CD8-positive, alpha-beta memory T cell (primary cell): Measurements from ENCODE around the gene CENPB. TPM values are rescaled to one million over a fixed set of nuclear protein-coding genes. Genes with fewer than 3 reads are reported as not detected.

Experiments
- CTCF ChIA-PET: fragments of 350-600 bp; sonication (Branson Sonifier 250); formaldehyde crosslinking; loops from one replicate; lab custom pipeline; 2021; ENCODE audit warnings: antibody characterized with exemption; lab: Charles Lee
- POLR2A ChIA-PET: fragments of 350-600 bp; sonication (Branson Sonifier 250); formaldehyde crosslinking; loops from one replicate; lab custom pipeline; 2021; ENCODE audit warnings: antibody characterized with exemption; lab: Charles Lee
- DNase-seq, 5 donors: peaks; one replicate each; pipeline versions ENCODE4 v3.0.0 to v3.0.0-alpha.2; 2020 to 2022; ENCODE audit warnings: mixed read lengths in 1 of 5
- H3K27ac ChIP-seq: one replicate; pipeline ENCODE4 v1.7.0; 2013; ENCODE audit warnings: low read depth, mild to moderate bottlenecking, low read length, moderate library complexity
- H3K27me3 ChIP-seq: 2 replicates; pipeline ENCODE4 v1.7.0; 2013; ENCODE audit warnings: low read length, mild to moderate bottlenecking; ENCODE audit not compliant: insufficient read depth, poor library complexity, severe bottlenecking
- H3K36me3 ChIP-seq: 2 replicates; pipeline ENCODE4 v1.7.0; 2013; ENCODE audit warnings: mild to moderate bottlenecking, low read length, moderate library complexity; ENCODE audit not compliant: insufficient read depth
- H3K4me1 ChIP-seq: 2 replicates; pipeline ENCODE4 v1.7.0; 2013; ENCODE audit warnings: mild to moderate bottlenecking, low read length, moderate library complexity; ENCODE audit not compliant: insufficient read depth
- H3K4me3 ChIP-seq: 2 replicates; pipeline ENCODE4 v1.7.0; 2013; ENCODE audit warnings: mild to moderate bottlenecking, low read length
- H3K9me3 ChIP-seq: 2 replicates; pipeline ENCODE4 v1.7.0; 2013; ENCODE audit warnings: mild to moderate bottlenecking, low read length
- H3K27ac Mint-ChIP-seq, 8 donors: one replicate each; pipeline ENCODE4 v1.8.0; 2020 to 2021; ENCODE audit warnings: mixed read lengths in 8 of 8, mild to moderate bottlenecking in 6 of 8, inconsistent platforms in 3 of 8, moderate library complexity in 3 of 8
- H3K27me3 Mint-ChIP-seq, 2 donors: one replicate each; pipeline ENCODE4 v1.8.0; 2020 to 2021; ENCODE audit warnings: mixed read lengths in 2 of 2, mild to moderate bottlenecking in 1 of 2, moderate library complexity in 1 of 2
- H3K36me3 Mint-ChIP-seq, 3 donors: one replicate each; pipeline ENCODE4 v1.8.0; 2020 to 2021; ENCODE audit warnings: mixed read lengths in 3 of 3, inconsistent platforms in 1 of 3, mild to moderate bottlenecking in 1 of 3
- H3K4me1 Mint-ChIP-seq, 3 donors: one replicate each; pipeline ENCODE4 v1.8.0; 2020 to 2021; ENCODE audit warnings: mixed read lengths in 3 of 3, inconsistent platforms in 1 of 3, mild to moderate bottlenecking in 1 of 3
- H3K4me3 Mint-ChIP-seq, 7 donors: one replicate each; pipeline ENCODE4 v1.8.0; 2020 to 2021; ENCODE audit warnings: mixed read lengths in 7 of 7, mild to moderate bottlenecking in 6 of 7, moderate library complexity in 4 of 7, inconsistent platforms in 2 of 7
- H3K9me3 Mint-ChIP-seq, 5 donors: one replicate each; pipeline ENCODE4 v1.8.0; 2020 to 2022; ENCODE audit warnings: mixed read lengths in 5 of 5, mild to moderate bottlenecking in 3 of 5, moderate library complexity in 2 of 5, inconsistent platforms in 1 of 5
- polyA plus RNA-seq: library from polyadenylated mRNA; unstranded; fragments of 300-500 nt; fragmentation: Illumina TruSeq; gene quantifications from one replicate; pipeline ENCODE4 v1.2.3, GENCODE V29; 2021
- total RNA-seq, 2 experiments: library from RNA; stranded (reverse); gene quantifications; one replicate each; pipeline ENCODE4 v1.2.3, GENCODE V29; 2021

Gene CENPB
- total and polyA plus RNA-seq, 3 experiments from 2014 or later, result 1.7 to 69.9 (median 66.4) TPM

DNA sequence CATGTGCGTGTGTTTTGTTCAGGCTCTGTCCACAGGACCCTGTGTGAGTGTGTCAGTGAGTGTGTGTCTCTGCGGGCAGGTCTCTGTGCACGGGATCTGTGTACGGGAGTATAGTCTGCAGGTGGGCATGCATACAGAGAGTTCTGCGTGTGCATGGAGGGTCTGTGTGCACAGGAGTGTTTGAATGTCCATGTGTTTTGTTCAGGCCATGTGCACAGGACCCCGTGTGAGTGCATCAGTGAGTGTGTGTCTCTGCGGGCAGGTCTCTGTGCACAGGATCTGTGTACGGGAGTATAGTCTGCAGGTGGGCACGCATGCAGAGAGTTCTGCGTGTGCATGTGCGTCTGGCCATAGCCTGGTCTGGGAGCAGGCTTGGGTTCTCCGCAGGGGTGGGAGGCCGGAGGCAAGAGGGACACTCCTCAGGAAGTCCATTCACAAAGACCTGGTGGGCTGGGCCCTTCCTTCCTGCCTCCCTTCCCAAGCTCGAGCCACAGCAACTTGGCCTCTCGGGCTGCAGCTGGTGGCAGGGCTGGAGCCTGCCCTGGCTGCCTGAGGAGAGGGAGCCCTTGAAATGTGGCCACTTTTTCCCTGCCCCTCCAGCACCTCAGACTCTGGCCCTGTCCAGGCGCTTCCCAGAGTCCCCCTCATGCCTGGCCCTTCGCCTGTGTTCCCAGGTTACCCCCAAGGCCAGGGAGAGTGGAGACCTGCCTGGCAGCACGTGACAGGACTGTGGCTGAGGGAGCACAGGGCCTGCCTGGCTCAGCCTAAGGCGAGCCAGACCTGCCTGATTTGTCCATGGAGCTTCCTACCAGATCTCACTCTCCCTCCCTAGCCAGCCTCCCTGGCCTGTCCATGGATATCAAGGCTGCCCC, 47.2 kb downstream of the CENPB start:
- ChIA-PET CTCF (interaction anchor here (1.2 kb wide), 1 partner anchor 12 kb away, joined by 3 read pairs; no protein-coding TSS in a partner anchor), POLR2A (no interaction called here)
- H3K4me1 Mint-ChIP-seq, result peaks cover 2 to 3% (median 2%) of the 10 kb centered on the region in 3 donors

DNA sequence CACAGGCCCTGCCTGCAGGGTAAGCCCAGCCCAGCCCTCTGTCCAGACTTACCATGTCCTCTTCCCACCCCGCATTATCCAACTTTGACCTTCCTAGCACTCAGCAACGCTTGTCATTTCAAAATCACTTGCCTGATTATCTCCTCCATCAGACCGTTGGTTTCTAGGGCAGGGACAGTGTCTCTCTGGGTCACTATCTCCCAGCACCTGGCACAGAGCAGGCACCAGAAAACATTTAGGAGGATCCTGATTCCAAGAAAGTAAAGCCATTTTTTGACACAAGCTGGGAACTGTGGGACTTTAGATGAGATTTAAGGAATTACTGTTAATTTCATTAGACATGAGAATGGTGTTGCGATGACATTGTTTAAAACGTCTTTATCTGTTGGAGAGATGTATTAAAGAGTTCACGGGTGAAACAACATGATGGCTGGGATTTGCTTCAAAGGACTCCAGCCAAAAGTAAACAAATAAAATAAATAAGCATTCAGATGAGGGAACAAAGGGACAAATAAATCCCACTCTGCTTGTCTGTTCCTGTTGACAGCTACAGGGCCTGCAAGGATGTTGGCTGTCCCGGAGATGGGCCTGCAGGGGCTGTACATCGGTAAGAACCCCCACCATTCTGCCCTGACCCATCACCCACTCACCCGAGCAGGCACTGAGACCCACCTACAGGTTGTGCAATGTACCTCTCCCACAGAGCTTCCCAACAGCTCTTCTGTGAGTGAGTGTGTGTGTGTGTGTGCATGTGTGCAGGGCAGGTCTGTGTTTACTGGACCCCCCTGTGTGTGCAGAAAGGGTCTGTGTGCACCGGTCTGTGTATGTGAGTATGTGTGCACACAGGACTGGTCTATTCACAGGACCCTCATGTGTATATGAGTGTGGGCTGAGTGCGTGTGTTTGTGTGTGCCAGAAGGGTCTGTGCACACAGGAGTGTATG, 48.2 kb downstream of the CENPB start:
- Mint-ChIP-seq H3K36me3 (no peaks in the 10 kb centered on the region), H3K4me1 (no peaks in the 10 kb centered on the region), H3K4me3 (no peak overlapping the region), H3K9me3 (no peaks in the 10 kb centered on the region), H3K27me3 (peaks cover 8 to 14% of the 10 kb centered on the region in 2 donors), H3K27ac (no peak overlapping the region)
- Histone ChIP-seq H3K36me3 (no peaks in the 10 kb centered on the region), H3K27ac (no peak overlapping the region), H3K4me3 (no peak overlapping the region), H3K27me3 (no peaks in the 10 kb centered on the region), H3K4me1 (no peaks in the 10 kb centered on the region), H3K9me3 (no peaks in the 10 kb centered on the region)
- POLR2A ChIA-PET, result no interaction called here
- CTCF ChIA-PET, result no interaction called here
- no peak for DNase-seq

More for the DNA sequence above, 47.2 kb downstream of the CENPB start:
- no peaks in the 10 kb centered on the region for H3K27me3 ChIP-seq
- H3K36me3 ChIP-seq, result no peaks in the 10 kb centered on the region
- H3K27ac ChIP-seq, result no peak overlapping the region
- Mint-ChIP-seq H3K27ac (no peak overlapping the region), H3K4me3 (no peak overlapping the region), H3K27me3 (peaks cover 3 to 16% of the 10 kb centered on the region in 2 donors), H3K36me3 (no peaks in the 10 kb centered on the region), H3K9me3 (no peaks in the 10 kb centered on the region)
- H3K4me1 ChIP-seq, result no peaks in the 10 kb centered on the region
- no peak for DNase-seq
- H3K4me3 ChIP-seq, result no peak overlapping the region
- H3K9me3 ChIP-seq, result no peaks in the 10 kb centered on the region

DNA sequence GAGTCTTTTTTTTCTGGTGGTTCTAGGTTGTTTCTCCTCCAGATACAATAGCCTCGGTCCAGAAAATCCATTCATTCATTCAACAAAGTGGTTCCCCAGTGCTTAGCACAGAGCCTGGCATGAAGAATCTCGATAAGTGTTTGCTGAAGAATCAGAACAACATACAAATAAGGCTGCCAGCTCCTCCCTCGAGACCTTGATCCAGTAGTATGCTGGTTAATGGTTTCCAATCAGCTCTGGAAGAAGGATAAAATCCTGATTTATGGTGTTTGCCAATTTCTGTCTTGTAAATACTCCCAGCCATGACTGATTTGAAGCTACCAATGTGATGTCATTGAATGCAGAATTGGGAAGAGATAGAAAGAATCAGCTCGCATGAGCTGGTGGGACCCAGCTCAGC, 50.8 kb downstream of the CENPB start:
- Histone ChIP-seq H3K4me1 (no peaks in the 10 kb centered on the region), H3K27me3 (peaks cover 5% of the 10 kb centered on the region), H3K27ac (no peak overlapping the region), H3K36me3 (no peaks in the 10 kb centered on the region), H3K4me3 (no peak overlapping the region), H3K9me3 (no peaks in the 10 kb centered on the region)
- H3K9me3 Mint-ChIP-seq, result no peaks in the 10 kb centered on the region
- ChIA-PET POLR2A (no interaction called here), CTCF (interaction anchor here (1.3 kb wide), 1 partner anchor 12 kb away, joined by 3 read pairs; no protein-coding TSS in a partner anchor)
- H3K27me3 Mint-ChIP-seq, result peaks cover 24 to 28% of the 10 kb centered on the region in 2 donors
- H3K27ac Mint-ChIP-seq, result no peak overlapping the region
- no peak for DNase-seq
- no peak overlapping the region for H3K4me3 Mint-ChIP-seq
- H3K36me3 Mint-ChIP-seq, result no peaks in the 10 kb centered on the region
- H3K4me1 Mint-ChIP-seq, result peaks cover 0 to 10% (median 0%) of the 10 kb centered on the region in 3 donors

DNA sequence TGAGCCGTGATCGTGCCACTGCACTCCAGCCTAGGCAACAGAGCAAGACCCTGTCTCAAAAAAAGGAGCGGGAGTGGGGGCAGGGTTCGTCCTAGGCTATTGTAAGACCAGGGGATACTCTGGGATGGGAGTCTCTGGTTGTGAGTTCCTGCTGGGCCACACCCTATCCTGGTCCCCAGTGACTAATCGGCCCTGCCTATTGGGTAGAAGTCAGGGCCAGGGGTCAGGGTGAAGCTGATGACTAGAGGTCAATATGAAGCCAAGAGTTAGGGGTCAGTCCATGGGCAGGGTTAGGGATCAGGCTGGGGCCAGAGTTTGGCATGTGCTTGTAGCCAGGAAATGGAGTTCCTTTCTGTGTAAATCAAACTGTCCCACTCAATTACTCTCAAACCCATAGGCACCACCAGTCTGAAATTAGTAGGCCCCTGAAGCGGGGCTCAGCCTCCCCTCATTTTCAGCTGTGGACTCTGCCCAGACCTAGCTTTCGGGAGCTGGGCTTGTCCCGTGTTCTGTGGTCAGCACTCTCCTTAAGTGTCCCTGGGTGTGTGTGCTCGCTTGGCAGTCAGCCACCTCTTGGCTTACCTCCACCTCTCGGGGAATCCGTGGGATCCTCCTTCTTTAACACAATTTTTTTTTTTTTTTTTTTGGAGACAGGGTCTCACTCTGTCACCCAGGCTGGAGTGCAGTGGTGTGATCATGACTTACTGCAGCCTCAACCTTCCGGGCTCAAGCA, 52.3 kb downstream of the CENPB start:
- H3K4me1 Mint-ChIP-seq, result peaks cover 0 to 10% (median 0%) of the 10 kb centered on the region in 3 donors
- no peaks in the 10 kb centered on the region for H3K36me3 Mint-ChIP-seq
- Histone ChIP-seq H3K27ac (no peak overlapping the region), H3K9me3 (no peaks in the 10 kb centered on the region), H3K27me3 (peaks cover 5% of the 10 kb centered on the region), H3K36me3 (no peaks in the 10 kb centered on the region), H3K4me1 (no peaks in the 10 kb centered on the region), H3K4me3 (no peak overlapping the region)
- POLR2A ChIA-PET, result no interaction called here
- CTCF ChIA-PET, result no interaction called here
- peak in 1 of 5 donors; percentile 39 for DNase-seq
- H3K4me3 Mint-ChIP-seq, result no peak overlapping the region
- no peaks in the 10 kb centered on the region for H3K9me3 Mint-ChIP-seq
- H3K27ac Mint-ChIP-seq, result no peak overlapping the region
- H3K27me3 Mint-ChIP-seq, result peaks cover 29 to 34% of the 10 kb centered on the region in 2 donors

Other genes with a start within 250 kb of the CENPB start
- gene GFRA4, start 123.3 kb downstream of the CENPB start, total RNA-seq, result not detected
- gene GFRA4, start 123.3 kb downstream of the CENPB start, polyA plus RNA-seq, result not detected
- gene ADAM33, start 104.7 kb downstream of the CENPB start, total RNA-seq, result not detected
- gene ADAM33, start 104.7 kb downstream of the CENPB start, polyA plus RNA-seq, result not detected
- under 1 TPM; 0.18 to 0.24 TPM for gene SIGLEC1, start 74.1 kb downstream of the CENPB start, total RNA-seq
- not detected for gene SIGLEC1, start 74.1 kb downstream of the CENPB start, polyA plus RNA-seq
- not detected for gene HSPA12B, start 54.1 kb downstream of the CENPB start, total RNA-seq
- not detected for gene HSPA12B, start 54.1 kb downstream of the CENPB start, polyA plus RNA-seq
- 10 to 100 TPM; 72.7 to 74.9 TPM for gene ADISSP, start 19.0 kb downstream of the CENPB start, total RNA-seq
- gene ADISSP, start 19.0 kb downstream of the CENPB start, polyA plus RNA-seq, result 27.0 TPM
- gene SPEF1, start 5.3 kb downstream of the CENPB start, total RNA-seq, result under 1 TPM; 0.13 to 0.24 TPM
- gene SPEF1, start 5.3 kb downstream of the CENPB start, polyA plus RNA-seq, result not detected
- 10 to 100 TPM; 78.0 to 81.6 TPM for gene CDC25B, start 9.6 kb upstream of the CENPB start, total RNA-seq
- 61.6 TPM for gene CDC25B, start 9.6 kb upstream of the CENPB start, polyA plus RNA-seq
- gene AP5S1, start 33.8 kb upstream of the CENPB start, total RNA-seq, result 10 to 100 TPM; 14.0 to 15.7 TPM
- gene AP5S1, start 33.8 kb upstream of the CENPB start, polyA plus RNA-seq, result 18.4 TPM
- gene MAVS, start 60.1 kb upstream of the CENPB start, total RNA-seq, result 10 to 100 TPM; 34.3 to 34.8 TPM
- gene MAVS, start 60.1 kb upstream of the CENPB start, polyA plus RNA-seq, result 8.1 TPM
- 10 to 100 TPM; 58.1 to 62.3 TPM for gene PANK2, start 102.6 kb upstream of the CENPB start, total RNA-seq
- 51.0 TPM for gene PANK2, start 102.6 kb upstream of the CENPB start, polyA plus RNA-seq
- gene RNF24, start 228.8 kb upstream of the CENPB start, total RNA-seq, result 10 to 100 TPM; 11.4 TPM
- gene RNF24, start 228.8 kb upstream of the CENPB start, polyA plus RNA-seq, result 17.4 TPM